CD4-positive, alpha-beta T cell treated with Interleukin-4 for 4 hours (primary cell): Measurements from ENCODE around the gene APH1B.

Experiments used
- DNase-seq: peaks from one replicate; pipeline ENCODE4 v3.0.0-alpha.2; 2020

Gene APH1B

GRCh38 chr15:63354821-63355650, 77.6 kb downstream of the APH1B start:
- DNase-seq, result no peak

GRCh38 chr15:63357061-63357460, 79.7 kb downstream of the APH1B start:
- no peak for DNase-seq

- no peak for DNase-seq
These were observed 80.3 kb downstream of the APH1B start for GRCh38 chr15:63357731-63358130.

GRCh38 chr15:63358241-63359029, 81.0 kb downstream of the APH1B start:
- no peak for DNase-seq
